Effector CD8-positive, alpha-beta T cell (primary cell): Measurements from ENCODE around the gene CENPO.

Experiments used
- DNase-seq: peaks from one replicate; lab custom pipeline; 2025; lab: John Stamatoyannopoulos, UW

The CENPO gene

GRCh38 chr2:24859968-24860600 lies 66.9 kb downstream of the CENPO start:
- no peak for DNase-seq

- DNase-seq = no peak
These were observed 67.4 kb downstream of the CENPO start for GRCh38 chr2:24860631-24861030.

- no peak for DNase-seq
These were observed 68.3 kb downstream of the CENPO start for GRCh38 chr2:24861500-24861899.

GRCh38 chr2:24863641-24864040 lies 70.4 kb downstream of the CENPO start:
- no peak for DNase-seq

GRCh38 chr2:24866946-24867345 lies 73.7 kb downstream of the CENPO start:
- DNase-seq = no peak

- no peak for DNase-seq
These were observed 77.2 kb downstream of the CENPO start for GRCh38 chr2:24870440-24870839.

GRCh38 chr2:24870891-24871705 lies 77.9 kb downstream of the CENPO start:
- no peak for DNase-seq

GRCh38 chr2:24871852-24872333 lies 78.7 kb downstream of the CENPO start:
- no peak for DNase-seq
